Mucosa of descending colon (tissue), 3 donors: Measurements from ENCODE around the gene TMEM232. TPM values are rescaled to one million over a fixed set of nuclear protein-coding genes. Genes with fewer than 3 reads are reported as not detected.

Experiments used
- ATAC-seq: fragments of 200-7000 bp; cut with Tn5 transposase; one replicate; pipeline ENCODE4 v1.9.1; 2020; ENCODE audit warnings: mild to moderate bottlenecking, moderate library complexity
- DNase-seq, 3 donors: peaks; one replicate each; pipeline ENCODE4 v3.0.0-alpha.2; 2020
- H3K36me3 ChIP-seq: fragments of 200-600 bp; one replicate; pipeline ENCODE4 v1.8.0; 2021; ENCODE audit warnings: low read depth, mild to moderate bottlenecking
- H3K4me1 ChIP-seq: fragments of 200-600 bp; one replicate; pipeline ENCODE4 v1.8.0; 2021; ENCODE audit warnings: low read depth, mild to moderate bottlenecking
- H3K4me3 ChIP-seq: fragments of 200-600 bp; one replicate; pipeline ENCODE4 v1.8.0; 2021; ENCODE audit warnings: mild to moderate bottlenecking
- H3K9me3 ChIP-seq: fragments of 200-600 bp; one replicate; pipeline ENCODE4 v1.8.0; 2021; ENCODE audit warnings: mild to moderate bottlenecking
- intact Hi-C, 2 donors: fragments of 100-400 bp; cut with DNase I in 1 of 2; cut with micrococcal nuclease in 1 of 2; formaldehyde crosslinking; loops; one replicate each; pipeline versions ENCODE4 v1.11.0 to v1.11.1; 2022; cut with DNase I, micrococcal nuclease
- total RNA-seq, 3 donors: library from RNA; stranded (reverse); fragmentation: NEBNext Ultra II Directional in 2 of 3; extraction: Animal tissue kit (Norgen Biotek cat#: 25700) in 2 of 3; gene quantifications; one replicate each; pipeline versions ENCODE4 v1.2.1 to v1.2.4, GENCODE V29; 2021 to 2023
- TF ChIP-seq, protein P1 (sequence below): fragments of 200-600 bp; IDR thresholded peaks from one replicate; pipeline ENCODE4 v1.8.0; 2022; ENCODE audit warnings: antibody characterized with exemption, mild to moderate bottlenecking
- donor health status: DM: no; HTN: no; CAD: no; lungs with moderate emphysema.
- donor health status: DM: no; HTN: no; CAD: no.
- donor health status: DM: no; HTN: yes; CAD: no.

The TMEM232 gene
- total RNA-seq, 3 donors from 2014 or later: 1.0 to 3.9 (median 3.0) TPM

DNA sequence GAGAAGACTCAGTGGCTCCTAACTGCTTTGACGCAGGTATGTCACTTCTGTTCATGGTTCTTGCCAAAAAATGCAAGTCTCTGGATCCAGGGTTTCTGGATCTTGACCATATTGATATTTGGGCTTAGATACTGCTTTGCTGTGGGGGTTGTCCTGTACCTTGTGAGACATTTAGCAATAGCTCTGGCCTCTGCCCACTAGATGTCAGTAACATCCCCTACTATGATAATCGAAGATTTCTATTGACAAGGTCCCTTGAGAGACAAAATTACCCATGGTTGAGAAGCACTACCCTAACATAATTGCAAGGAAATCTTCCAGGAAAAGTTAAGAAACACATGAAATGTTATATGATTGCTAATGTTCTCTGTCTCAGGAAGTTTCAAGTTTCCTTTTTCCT lies 285.4 kb downstream of the TMEM232 start:
- intact Hi-C loops: no loop called here
- H3K4me3 ChIP-seq: no peak overlapping the region
- no peak for DNase-seq
- H3K9me3 ChIP-seq: no peaks in the 10 kb centered on the region
- no peak for ATAC-seq
- TF ChIP-seq, protein P1, sequence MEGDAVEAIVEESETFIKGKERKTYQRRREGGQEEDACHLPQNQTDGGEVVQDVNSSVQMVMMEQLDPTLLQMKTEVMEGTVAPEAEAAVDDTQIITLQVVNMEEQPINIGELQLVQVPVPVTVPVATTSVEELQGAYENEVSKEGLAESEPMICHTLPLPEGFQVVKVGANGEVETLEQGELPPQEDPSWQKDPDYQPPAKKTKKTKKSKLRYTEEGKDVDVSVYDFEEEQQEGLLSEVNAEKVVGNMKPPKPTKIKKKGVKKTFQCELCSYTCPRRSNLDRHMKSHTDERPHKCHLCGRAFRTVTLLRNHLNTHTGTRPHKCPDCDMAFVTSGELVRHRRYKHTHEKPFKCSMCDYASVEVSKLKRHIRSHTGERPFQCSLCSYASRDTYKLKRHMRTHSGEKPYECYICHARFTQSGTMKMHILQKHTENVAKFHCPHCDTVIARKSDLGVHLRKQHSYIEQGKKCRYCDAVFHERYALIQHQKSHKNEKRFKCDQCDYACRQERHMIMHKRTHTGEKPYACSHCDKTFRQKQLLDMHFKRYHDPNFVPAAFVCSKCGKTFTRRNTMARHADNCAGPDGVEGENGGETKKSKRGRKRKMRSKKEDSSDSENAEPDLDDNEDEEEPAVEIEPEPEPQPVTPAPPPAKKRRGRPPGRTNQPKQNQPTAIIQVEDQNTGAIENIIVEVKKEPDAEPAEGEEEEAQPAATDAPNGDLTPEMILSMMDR: no peak
- no peaks in the 10 kb centered on the region for H3K36me3 ChIP-seq
- H3K4me1 ChIP-seq: no peaks in the 10 kb centered on the region

DNA sequence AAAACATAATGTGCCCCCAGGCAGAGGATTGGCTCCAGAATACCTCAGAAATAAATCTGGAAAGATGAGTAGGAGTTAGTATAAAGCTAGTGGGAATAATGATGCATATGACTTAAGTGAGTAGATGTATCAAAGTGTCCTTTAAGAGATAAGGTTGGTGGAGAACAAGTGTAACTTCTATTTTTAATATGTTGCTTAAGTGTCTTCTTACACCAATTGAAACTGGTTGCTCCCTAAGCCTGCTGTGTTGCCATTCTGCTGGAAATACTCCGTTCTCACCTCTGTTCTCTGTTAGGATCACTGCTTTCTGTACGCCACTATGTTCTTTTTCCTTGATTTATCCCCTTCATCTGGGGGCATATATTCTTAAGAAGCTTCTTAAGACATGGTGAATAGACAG lies 286.4 kb downstream of the TMEM232 start:
- ATAC-seq (no peak), DNase-seq (no peak)
- no peaks in the 10 kb centered on the region for H3K4me1 ChIP-seq
- H3K9me3 ChIP-seq: no peaks in the 10 kb centered on the region
- intact Hi-C loops: no loop called here
- H3K36me3 ChIP-seq: no peaks in the 10 kb centered on the region
- TF ChIP-seq, protein P1: no peak
- no peak overlapping the region for H3K4me3 ChIP-seq

DNA sequence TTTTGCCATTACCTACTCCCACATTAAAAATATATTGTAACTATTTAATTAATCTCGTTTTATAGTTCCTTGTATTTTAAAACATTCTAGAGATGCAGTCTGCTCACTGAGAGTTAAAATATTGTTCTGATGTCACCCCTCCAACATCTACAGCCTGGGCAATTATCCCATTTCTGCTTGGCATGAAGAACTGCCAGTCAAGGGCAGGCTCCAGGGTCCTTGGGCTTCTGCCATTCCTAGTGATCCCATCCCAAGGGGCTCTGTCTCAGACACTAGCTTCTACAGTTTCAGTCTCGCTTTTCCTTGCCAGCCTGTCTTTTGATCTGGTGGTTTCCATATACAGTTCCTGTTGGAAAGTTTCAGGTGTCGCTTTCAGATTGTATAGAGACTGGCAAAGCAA lies 287.2 kb downstream of the TMEM232 start:
- no peak for DNase-seq
- Histone ChIP-seq H3K9me3 (no peaks in the 10 kb centered on the region), H3K36me3 (no peaks in the 10 kb centered on the region), H3K4me1 (no peaks in the 10 kb centered on the region), H3K4me3 (no peak overlapping the region)
- intact Hi-C loops: no loop called here
- TF ChIP-seq, protein P1: no peak
- ATAC-seq: no peak

DNA sequence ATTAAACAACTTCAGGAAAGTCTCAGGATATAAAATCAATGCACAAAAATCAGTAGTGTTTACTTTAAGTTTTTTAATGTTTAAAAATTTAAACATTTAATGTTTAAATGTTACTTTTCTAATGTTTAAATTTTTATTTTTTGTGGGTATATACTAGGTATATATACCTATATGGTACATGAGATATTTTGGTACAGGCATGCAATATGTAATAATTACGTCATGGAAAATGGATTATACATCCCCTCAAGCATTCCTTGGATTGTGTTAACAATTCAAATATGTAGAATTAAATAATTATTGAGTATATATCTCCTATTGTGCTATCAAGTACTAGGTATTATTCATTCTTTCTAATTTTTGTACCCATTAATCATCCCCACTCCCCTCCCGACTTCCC lies 291.3 kb downstream of the TMEM232 start:
- H3K9me3 ChIP-seq: no peaks in the 10 kb centered on the region
- no peak overlapping the region for H3K4me3 ChIP-seq
- H3K4me1 ChIP-seq: no peaks in the 10 kb centered on the region
- ATAC-seq: no peak
- no peaks in the 10 kb centered on the region for H3K36me3 ChIP-seq
- TF ChIP-seq, protein P1: no peak
- intact Hi-C loops: no loop called here
- no peak for DNase-seq

DNA sequence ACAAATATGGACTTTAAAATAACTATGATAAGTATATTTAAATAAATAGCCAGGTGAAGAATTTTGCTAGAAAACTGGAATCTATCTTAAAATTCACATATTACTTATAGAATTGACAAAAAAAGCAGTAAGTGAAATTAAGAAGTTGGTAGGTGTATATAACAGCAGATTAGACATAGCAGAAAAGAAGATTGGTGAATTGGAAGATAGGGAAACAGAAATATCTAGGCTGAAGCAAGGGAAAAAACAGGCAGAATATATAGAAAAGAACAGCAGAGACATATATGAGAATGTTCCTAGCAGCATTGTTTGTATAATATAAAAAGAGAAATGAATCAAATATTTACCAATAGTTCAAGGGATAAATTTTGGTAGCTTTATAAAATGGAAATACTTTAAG lies 294.9 kb downstream of the TMEM232 start:
- no peak for ATAC-seq
- TF ChIP-seq, protein P1: no peak
- intact Hi-C loops: no loop called here
- Histone ChIP-seq H3K9me3 (no peaks in the 10 kb centered on the region), H3K4me1 (no peaks in the 10 kb centered on the region), H3K36me3 (no peaks in the 10 kb centered on the region), H3K4me3 (no peak overlapping the region)
- DNase-seq: no peak

DNA sequence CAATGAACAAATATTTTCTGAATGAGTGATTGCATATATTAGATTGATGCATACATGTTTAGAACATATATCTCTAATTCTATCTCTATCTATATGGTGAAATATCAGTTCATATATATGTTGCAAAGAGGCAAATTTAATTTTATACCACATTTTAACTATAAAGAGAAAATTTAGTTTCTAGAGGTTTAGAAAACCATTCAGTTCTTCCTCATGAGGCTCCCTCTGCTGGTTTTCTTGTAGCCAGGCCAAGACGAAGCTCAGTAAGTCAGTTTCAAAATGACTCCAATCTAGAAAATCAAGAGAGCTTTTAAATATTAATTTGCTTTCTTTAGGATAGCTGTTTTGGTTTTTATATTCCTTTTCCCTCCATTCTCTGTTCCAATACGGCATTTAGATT lies 312.1 kb downstream of the TMEM232 start:
- Histone ChIP-seq H3K36me3 (no peaks in the 10 kb centered on the region), H3K4me1 (no peaks in the 10 kb centered on the region), H3K4me3 (no peak overlapping the region), H3K9me3 (no peaks in the 10 kb centered on the region)
- DNase-seq (no peak), ATAC-seq (no peak)
- intact Hi-C loops: no loop called here
- TF ChIP-seq, protein P1: no peak
